Immature natural killer cell (primary cell): ENCODE measurements around the gene ARFIP2. TPM values are rescaled to one million over a fixed set of nuclear protein-coding genes. Genes with fewer than 3 reads are reported as not detected.

Source experiments
- DNase-seq, 3 donors: peaks; one replicate each; pipeline ENCODE4 v3.0.0; 2022; ENCODE audit warnings: mixed read lengths in 1 of 3
- H3K27ac Mint-ChIP-seq, 6 donors: one replicate each; pipeline ENCODE4 v1.8.0; 2020; ENCODE audit warnings: mixed read lengths in 6 of 6, mild to moderate bottlenecking in 5 of 6, inconsistent platforms in 4 of 6, moderate library complexity in 3 of 6
- H3K27me3 Mint-ChIP-seq, 3 donors: one replicate each; pipeline ENCODE4 v1.8.0; 2020 to 2021; ENCODE audit warnings: low read depth in 3 of 3, mild to moderate bottlenecking in 3 of 3, mixed read lengths in 3 of 3, moderate library complexity in 3 of 3, inconsistent platforms in 1 of 3
- H3K36me3 Mint-ChIP-seq, 3 donors: one replicate each; pipeline ENCODE4 v1.8.0; 2020; ENCODE audit warnings: mixed read lengths in 3 of 3, inconsistent platforms in 2 of 3, mild to moderate bottlenecking in 2 of 3
- H3K4me1 Mint-ChIP-seq, 2 donors: one replicate each; pipeline ENCODE4 v1.8.0; 2020; ENCODE audit warnings: inconsistent platforms in 2 of 2, mild to moderate bottlenecking in 2 of 2, mixed read lengths in 2 of 2, moderate library complexity in 1 of 2
- H3K4me3 Mint-ChIP-seq, 5 donors: one replicate each; pipeline ENCODE4 v1.8.0; 2020; ENCODE audit warnings: mild to moderate bottlenecking in 5 of 5, mixed read lengths in 5 of 5, inconsistent platforms in 3 of 5, moderate library complexity in 3 of 5
- H3K9me3 Mint-ChIP-seq, 6 donors: one replicate each; pipeline ENCODE4 v1.8.0; 2020; ENCODE audit warnings: mild to moderate bottlenecking in 6 of 6, mixed read lengths in 6 of 6, inconsistent platforms in 4 of 6, moderate library complexity in 3 of 6
- polyA plus RNA-seq, 3 donors: library from polyadenylated mRNA; unstranded; fragments of 300-500 nt; fragmentation: Illumina TruSeq; gene quantifications; one replicate each; pipeline ENCODE4 v1.2.3, GENCODE V29; 2021

ARFIP2 gene
- polyA plus RNA-seq, 3 donors from 2014 or later, result 34.2 to 39.9 (median 35.0) TPM

- H3K36me3 Mint-ChIP-seq, result peaks cover 14 to 29% (median 28%) of the 10 kb centered on the region in 3 donors
- no peak for DNase-seq
- H3K9me3 Mint-ChIP-seq, result no peaks in the 10 kb centered on the region
- H3K27me3 Mint-ChIP-seq, result peaks cover 0 to 3% (median 1%) of the 10 kb centered on the region in 3 donors
- no peaks in the 10 kb centered on the region for H3K4me1 Mint-ChIP-seq
- no peak overlapping the region for H3K27ac Mint-ChIP-seq
- no peak overlapping the region for H3K4me3 Mint-ChIP-seq
Measured at GRCh38 chr11:6453152-6453551, 28.0 kb downstream of the ARFIP2 start.

GRCh38 chr11:6452219-6452618 lies 28.9 kb downstream of the ARFIP2 start:
- peak overlapping the region in 1 of 6 donors; percentile 42 for H3K27ac Mint-ChIP-seq
- H3K36me3 Mint-ChIP-seq, result peaks cover 14 to 33% (median 29%) of the 10 kb centered on the region in 3 donors

GRCh38 chr11:6448574-6448973 lies 32.6 kb downstream of the ARFIP2 start:
- H3K36me3 Mint-ChIP-seq, result peaks cover 4 to 15% (median 15%) of the 10 kb centered on the region in 3 donors
- H3K27me3 Mint-ChIP-seq, result no peaks in the 10 kb centered on the region
- H3K4me1 Mint-ChIP-seq, result no peaks in the 10 kb centered on the region
- H3K9me3 Mint-ChIP-seq, result no peaks in the 10 kb centered on the region
- DNase-seq, result no peak
- H3K4me3 Mint-ChIP-seq, result no peak overlapping the region
- no peak overlapping the region for H3K27ac Mint-ChIP-seq

More at GRCh38 chr11:6452219-6452618, 28.9 kb downstream of the ARFIP2 start:
- H3K27me3 Mint-ChIP-seq, result peaks cover 0 to 3% (median 1%) of the 10 kb centered on the region in 3 donors
- H3K4me1 Mint-ChIP-seq, result no peaks in the 10 kb centered on the region
- no peaks in the 10 kb centered on the region for H3K9me3 Mint-ChIP-seq
- no peak overlapping the region for H3K4me3 Mint-ChIP-seq
- DNase-seq, result no peak

DNA sequence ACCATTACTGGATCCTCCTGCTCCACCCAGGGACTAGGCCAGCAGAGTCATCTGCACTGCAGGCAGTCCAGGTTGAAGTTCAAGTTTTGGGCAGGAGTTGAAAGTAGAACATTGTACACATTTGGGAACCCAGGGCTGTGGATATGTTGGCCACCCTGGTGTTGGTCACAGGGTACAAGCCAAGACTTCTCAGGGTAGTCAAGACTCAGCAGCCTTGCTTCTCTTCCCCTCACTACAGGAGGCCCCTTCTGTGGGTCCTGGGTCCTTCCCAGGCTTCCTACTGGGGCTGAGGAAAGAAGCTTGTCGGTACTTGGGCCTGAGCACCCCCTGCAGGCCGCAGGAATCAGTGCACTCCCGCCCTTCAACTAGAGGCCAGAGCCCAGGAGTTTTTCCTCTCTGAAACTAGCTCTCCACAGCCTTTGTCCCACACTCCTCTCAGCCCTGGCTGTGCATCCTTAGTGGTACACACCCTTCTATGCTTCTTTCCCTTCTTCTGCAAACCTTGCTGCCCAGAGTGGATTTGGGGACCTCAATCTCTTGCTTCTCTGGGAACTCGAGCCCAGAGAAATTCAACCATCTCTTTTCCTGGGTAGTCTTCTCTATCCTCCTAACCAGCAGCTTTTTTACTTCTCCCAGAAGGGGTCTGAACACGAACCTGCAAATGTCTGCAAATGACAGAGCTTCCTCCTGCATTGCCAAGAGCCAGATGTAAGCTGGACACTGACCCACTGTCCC lies 37.7 kb downstream of the ARFIP2 start:
- H3K27ac Mint-ChIP-seq, result no peak overlapping the region
- H3K27me3 Mint-ChIP-seq, result no peaks in the 10 kb centered on the region
- peaks cover 0 to 5% (median 0%) of the 10 kb centered on the region in 3 donors for H3K36me3 Mint-ChIP-seq
- H3K4me1 Mint-ChIP-seq, result no peaks in the 10 kb centered on the region
- no peak overlapping the region for H3K4me3 Mint-ChIP-seq
- peak; percentile 38 to 54 (median 52) for DNase-seq
- H3K9me3 Mint-ChIP-seq, result no peaks in the 10 kb centered on the region

GRCh38 chr11:6442441-6442840 lies 38.7 kb downstream of the ARFIP2 start:
- no peaks in the 10 kb centered on the region for H3K36me3 Mint-ChIP-seq
- no peaks in the 10 kb centered on the region for H3K27me3 Mint-ChIP-seq
- H3K27ac Mint-ChIP-seq, result no peak overlapping the region
- H3K9me3 Mint-ChIP-seq, result no peaks in the 10 kb centered on the region
- H3K4me1 Mint-ChIP-seq, result no peaks in the 10 kb centered on the region
- no peak overlapping the region for H3K4me3 Mint-ChIP-seq
- no peak for DNase-seq

- no peaks in the 10 kb centered on the region for H3K27me3 Mint-ChIP-seq
- H3K4me1 Mint-ChIP-seq, result no peaks in the 10 kb centered on the region
- H3K9me3 Mint-ChIP-seq, result no peaks in the 10 kb centered on the region
- no peak within 1 kb of the TSS for H3K4me3 Mint-ChIP-seq
- DNase-seq, result no peak
- H3K27ac Mint-ChIP-seq, result peak within 1 kb of the TSS in 1 of 6 donors; percentile 20
- peaks cover 0 to under 1% (median 0%) of the 10 kb centered on the region in 3 donors for H3K36me3 Mint-ChIP-seq
Measured at GRCh38 chr11:6440906-6441358, 40.2 kb downstream of the ARFIP2 start, which contains the start of gene HPX. Gene HPX, minus strand, starts transcription at chr11:6440987. Its CDS starts 24 bp downstream, at chr11:6440963.

GRCh38 chr11:6438979-6439571 lies 42.1 kb downstream of the ARFIP2 start:
- Mint-ChIP-seq H3K4me3 (no peak overlapping the region), H3K4me1 (no peaks in the 10 kb centered on the region), H3K27ac (no peak overlapping the region), H3K27me3 (peaks cover 0 to 2% (median 0%) of the 10 kb centered on the region in 3 donors), H3K9me3 (no peaks in the 10 kb centered on the region), H3K36me3 (peaks cover 0 to 3% (median 0%) of the 10 kb centered on the region in 3 donors)
- DNase-seq, result peak; percentile 12 to 30 (median 17)

DNA sequence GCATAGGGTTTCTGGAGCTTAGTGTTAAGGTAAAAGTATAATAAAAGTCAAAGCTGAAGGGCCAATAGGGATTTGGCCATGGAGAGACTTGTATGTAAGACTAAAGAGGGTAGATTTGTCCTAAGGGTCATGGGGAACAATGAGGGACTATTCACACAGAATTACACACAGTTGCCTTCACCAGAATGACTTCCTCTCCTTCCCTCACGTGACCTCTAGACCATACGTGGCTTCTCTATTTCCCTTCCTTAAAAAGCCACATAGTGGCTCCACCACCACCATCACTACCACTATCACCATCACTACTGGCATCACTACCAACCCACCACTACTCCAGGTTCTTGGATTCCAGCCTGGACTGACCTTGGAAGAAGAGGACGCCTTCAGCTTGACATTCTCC lies 43.1 kb downstream of the ARFIP2 start:
- no peak overlapping the region for H3K4me3 Mint-ChIP-seq
- H3K27me3 Mint-ChIP-seq, result peaks cover 0 to 3% (median 2%) of the 10 kb centered on the region in 3 donors
- DNase-seq, result peak in 2 of 3 donors; percentile 15 to 17
- H3K4me1 Mint-ChIP-seq, result no peaks in the 10 kb centered on the region
- H3K36me3 Mint-ChIP-seq, result peaks cover 0 to 3% (median 3%) of the 10 kb centered on the region in 3 donors
- no peaks in the 10 kb centered on the region for H3K9me3 Mint-ChIP-seq
- no peak overlapping the region for H3K27ac Mint-ChIP-seq

GRCh38 chr11:6437423-6437822 lies 43.7 kb downstream of the ARFIP2 start:
- peaks cover 0 to 3% (median 3%) of the 10 kb centered on the region in 3 donors for H3K36me3 Mint-ChIP-seq
- H3K4me3 Mint-ChIP-seq, result no peak overlapping the region
- no peak overlapping the region for H3K27ac Mint-ChIP-seq
- peaks cover 0 to 3% (median 2%) of the 10 kb centered on the region in 3 donors for H3K27me3 Mint-ChIP-seq
- DNase-seq, result no peak
- H3K9me3 Mint-ChIP-seq, result no peaks in the 10 kb centered on the region
- H3K4me1 Mint-ChIP-seq, result no peaks in the 10 kb centered on the region

GRCh38 chr11:6433998-6434660 lies 47.0 kb downstream of the ARFIP2 start:
- DNase-seq, result no peak
- peaks cover 2 to 3% (median 2%) of the 10 kb centered on the region in 3 donors for H3K27me3 Mint-ChIP-seq
- H3K27ac Mint-ChIP-seq, result peak overlapping the region in 1 of 6 donors; percentile 1
- no peak overlapping the region for H3K4me3 Mint-ChIP-seq
- no peaks in the 10 kb centered on the region for H3K9me3 Mint-ChIP-seq
- peaks cover 0 to 3% (median 3%) of the 10 kb centered on the region in 3 donors for H3K36me3 Mint-ChIP-seq
- H3K4me1 Mint-ChIP-seq, result no peaks in the 10 kb centered on the region

GRCh38 chr11:6431861-6432260 lies 49.3 kb downstream of the ARFIP2 start:
- Mint-ChIP-seq H3K9me3 (peaks cover 0 to 2% (median 0%) of the 10 kb centered on the region in 6 donors), H3K4me3 (no peak overlapping the region), H3K4me1 (no peaks in the 10 kb centered on the region), H3K27ac (no peak overlapping the region), H3K27me3 (peaks cover 2 to 4% (median 3%) of the 10 kb centered on the region in 3 donors), H3K36me3 (peaks cover 0 to 3% (median 3%) of the 10 kb centered on the region in 3 donors)
- DNase-seq, result no peak

- H3K27ac Mint-ChIP-seq, result no peak overlapping the region
- no peak for DNase-seq
- no peaks in the 10 kb centered on the region for H3K4me1 Mint-ChIP-seq
- H3K27me3 Mint-ChIP-seq, result peaks cover 2 to 7% (median 2%) of the 10 kb centered on the region in 3 donors
- H3K36me3 Mint-ChIP-seq, result no peaks in the 10 kb centered on the region
- H3K9me3 Mint-ChIP-seq, result peaks cover 0 to 2% (median 0%) of the 10 kb centered on the region in 6 donors
- H3K4me3 Mint-ChIP-seq, result no peak overlapping the region
Measured at GRCh38 chr11:6427516-6427915, 53.6 kb downstream of the ARFIP2 start.
